KBM-7 (cell line): ENCODE data around the gene AHI1.
"Not testable (repeated sequence)": the region's sequence is repeated elsewhere in the genome, so short reads cannot be mapped to it uniquely, and the experiment has no call there.

Source experiments
- DNase-seq: peaks from one replicate; pipeline ENCODE4 v3.0.0-alpha.2; 2015
- in situ Hi-C: fragments of 300-500 bp; cut with MboI; formaldehyde crosslinking; loops from 2 replicates; pipeline ENCODE4 v1.14.3; 2020; ENCODE audit warnings: low sequenced_read_pairs, low pct_unique_long_range_greater_than_20kb, mixed read lengths

The AHI1 gene

DNA sequence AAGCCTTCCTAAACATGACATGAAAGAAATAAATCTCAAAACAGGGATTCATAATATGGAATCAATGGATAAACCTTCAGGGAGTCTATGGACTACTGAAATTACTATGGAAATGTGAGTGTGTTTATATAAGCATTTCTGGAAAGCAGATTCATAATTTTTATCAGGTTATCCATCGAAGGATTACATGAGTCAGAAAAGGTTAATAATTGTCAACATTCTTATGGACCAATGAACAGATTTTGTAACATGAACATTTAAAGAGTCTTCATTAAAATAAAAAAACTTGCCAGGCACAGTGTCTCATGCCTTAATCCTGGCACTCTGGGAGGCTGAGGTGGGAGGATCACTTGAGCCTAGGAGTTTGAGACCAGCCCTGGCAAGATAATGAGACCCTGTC is 84.8 kb downstream of the AHI1 start:
- DNase-seq, result no peak
- in situ Hi-C loops, result no loop called here

- DNase-seq, result no peak
- in situ Hi-C loops, result no loop called here
Measured at GRCh38 chr6:135411849-135412248, 85.7 kb downstream of the AHI1 start.

DNA sequence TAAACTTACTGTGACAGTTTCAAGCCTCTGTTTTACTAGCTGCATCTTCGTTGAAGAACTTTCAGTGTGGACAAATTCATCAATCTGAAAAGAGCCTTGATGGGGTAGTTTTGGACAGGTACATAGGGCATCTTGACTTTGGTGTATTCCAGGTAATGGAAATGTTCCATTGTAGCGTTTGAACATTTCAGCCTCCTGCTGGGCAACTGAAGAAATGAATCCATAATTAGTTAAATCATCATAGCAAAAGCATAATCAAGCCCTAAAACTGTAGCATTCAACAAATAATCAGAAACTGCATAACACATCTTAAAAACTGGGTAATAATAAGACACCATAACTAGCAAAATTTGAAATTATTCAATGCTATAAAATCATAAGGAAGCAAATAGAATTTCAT is 86.2 kb downstream of the AHI1 start:
- DNase-seq, result no peak
- in situ Hi-C loops, result no loop called here

- in situ Hi-C loops, result no loop called here
Measured at GRCh38 chr6:135410856-135411255, 86.7 kb downstream of the AHI1 start.

DNA sequence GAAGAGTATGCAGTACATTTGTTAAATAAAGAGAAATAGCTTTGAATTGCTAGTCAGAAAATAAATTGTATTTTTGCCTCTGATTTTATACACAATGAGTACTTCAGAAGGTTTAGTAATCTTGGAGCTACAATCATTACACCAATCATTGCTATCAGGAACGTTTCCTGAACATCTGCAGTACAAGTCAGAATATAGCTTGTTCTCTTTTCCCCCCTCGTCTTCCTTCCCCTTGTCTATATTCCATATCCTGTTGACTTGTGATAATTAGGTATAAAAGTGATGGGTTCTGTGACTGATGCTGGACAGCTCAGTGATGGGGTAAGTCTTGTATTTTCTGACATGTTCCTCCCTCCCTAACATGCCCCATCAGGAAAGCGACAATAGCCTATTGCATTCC is 94.0 kb downstream of the AHI1 start:
- DNase-seq, result peak; percentile 66
- in situ Hi-C loops, result no loop called here

More at GRCh38 chr6:135410856-135411255, 86.7 kb downstream of the AHI1 start:
- DNase-seq, result no peak

DNA sequence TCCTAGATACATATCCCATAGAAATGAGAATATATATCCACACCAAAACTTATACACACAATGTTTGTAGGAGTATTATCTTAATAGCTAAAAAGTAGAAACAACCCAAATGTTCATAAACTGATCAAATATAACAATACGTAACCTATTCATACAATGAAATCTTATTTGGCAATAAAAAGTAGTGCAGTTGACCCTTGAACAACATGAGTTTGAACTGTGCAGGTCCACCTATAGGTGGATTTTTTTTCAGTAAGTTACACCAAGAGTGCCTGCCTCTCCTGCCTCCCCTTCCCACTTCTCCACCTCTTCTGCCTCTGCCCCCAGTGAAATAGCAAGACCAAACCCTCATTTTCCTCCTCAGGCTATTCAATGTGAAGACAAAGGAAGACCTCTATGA is 95.2 kb downstream of the AHI1 start:
- in situ Hi-C loops, result no loop called here
- no peak for DNase-seq

DNA sequence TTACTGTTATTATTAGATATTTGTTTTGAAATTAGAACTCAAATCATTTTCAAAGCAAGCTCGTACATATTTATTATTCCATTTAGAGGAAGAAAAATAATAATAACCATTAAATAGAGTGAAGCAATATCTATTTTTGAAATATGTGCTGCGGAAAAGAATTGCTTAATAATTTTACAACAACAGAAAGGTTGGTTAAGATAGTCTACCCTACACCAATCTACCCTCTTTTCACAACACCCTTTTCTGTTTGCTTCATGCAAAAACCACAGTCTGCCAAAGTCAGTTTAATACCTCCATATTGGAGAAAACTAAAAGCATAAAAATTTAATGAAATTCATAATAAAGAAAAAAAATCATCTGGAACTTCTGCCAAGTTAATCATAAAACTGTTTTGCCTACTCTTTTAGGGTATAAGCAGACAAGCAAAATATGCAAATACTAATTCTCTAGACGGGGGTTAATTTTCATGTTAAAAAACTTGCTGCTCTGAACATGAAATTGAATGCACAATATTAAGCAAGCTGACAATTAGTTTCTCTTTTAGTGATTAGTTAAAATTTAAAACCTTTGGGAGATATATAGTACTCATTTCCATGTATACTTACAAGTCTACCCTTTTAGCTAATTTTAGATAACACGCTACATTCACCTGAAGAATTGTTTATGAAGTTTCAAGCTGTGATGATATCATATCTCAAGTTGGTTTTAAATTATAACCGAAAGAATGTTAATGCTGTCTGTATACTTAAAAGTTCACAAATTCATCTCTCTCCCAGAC is 100.2 kb downstream of the AHI1 start:
- in situ Hi-C loops, result no loop called here
- no peak for DNase-seq

- no peak for DNase-seq
- in situ Hi-C loops, result no loop called here
Measured at GRCh38 chr6:135395136-135395535, 102.4 kb downstream of the AHI1 start.

- DNase-seq, result no peak
- in situ Hi-C loops, result no loop called here
Measured at GRCh38 chr6:135393289-135393688, 104.3 kb downstream of the AHI1 start.

GRCh38 chr6:135390458-135390857 is 107.1 kb downstream of the AHI1 start:
- in situ Hi-C loops, result no loop called here
- no peak for DNase-seq

DNA sequence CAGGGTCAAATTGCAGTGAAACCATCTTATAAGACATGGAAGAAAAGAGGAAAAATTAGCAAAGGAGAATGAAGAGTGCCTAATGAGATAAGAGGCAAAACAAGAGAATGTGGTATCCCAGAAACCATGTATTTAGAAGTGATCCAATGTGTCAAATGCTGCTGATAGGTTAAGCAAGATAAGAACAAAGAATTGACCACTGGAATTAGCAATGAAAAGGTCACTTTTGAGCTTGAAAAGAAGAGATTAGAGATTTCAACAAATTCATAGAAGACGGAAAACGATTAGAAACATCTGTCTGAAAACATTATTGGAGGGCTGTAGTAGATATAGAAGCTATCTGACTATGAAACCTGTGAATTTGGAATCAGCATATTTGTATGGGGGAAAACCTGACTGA is 112.2 kb downstream of the AHI1 start:
- no peak for DNase-seq
- in situ Hi-C loops, result no loop called here

DNA sequence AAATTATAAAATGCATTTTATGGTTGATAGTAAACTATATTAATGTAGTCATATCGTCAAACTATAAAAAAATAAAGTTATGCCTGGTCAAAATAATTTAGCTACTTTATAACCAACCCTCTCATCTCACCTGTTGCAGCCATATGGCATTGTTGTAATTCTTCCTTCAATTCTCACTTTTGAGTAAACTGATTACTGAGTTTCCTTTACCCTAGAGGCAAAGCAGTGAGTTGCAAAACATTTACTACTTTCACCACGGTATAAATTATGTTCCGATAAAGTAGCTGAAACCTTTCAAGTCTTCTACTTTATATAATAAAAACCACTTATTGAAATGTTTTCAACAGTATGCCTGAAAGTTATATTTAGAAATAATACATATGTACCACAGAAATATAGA is 113.8 kb downstream of the AHI1 start:
- no peak for DNase-seq
- in situ Hi-C loops, result no loop called here

GRCh38 chr6:135383301-135383700 is 114.2 kb downstream of the AHI1 start:
- DNase-seq, result no peak
- in situ Hi-C loops, result no loop called here

DNA sequence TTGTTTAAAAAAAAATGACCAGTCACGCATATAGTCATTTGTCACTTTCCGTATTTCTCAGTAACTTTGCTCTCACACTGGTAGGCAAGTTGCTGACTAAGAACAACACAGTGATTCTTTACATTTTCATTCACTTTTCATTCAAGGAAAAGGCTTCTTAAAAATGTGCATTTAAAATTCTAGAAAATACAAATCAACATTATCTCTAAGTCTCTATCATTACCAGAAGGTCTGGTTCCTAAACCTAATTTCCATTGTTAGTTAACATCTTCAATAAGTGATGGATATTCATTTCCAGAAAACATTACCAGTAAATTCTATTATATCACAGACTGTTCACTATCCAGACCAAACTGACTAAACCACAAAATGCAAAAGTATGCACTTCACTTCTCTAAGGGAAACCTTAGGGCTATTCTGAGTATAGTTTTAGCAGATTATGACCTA is 115.3 kb downstream of the AHI1 start:
- in situ Hi-C loops, result no loop called here
- DNase-seq, result no peak

GRCh38 chr6:135380793-135381192 is 116.7 kb downstream of the AHI1 start:
- DNase-seq, result no peak
- in situ Hi-C loops, result no loop called here

GRCh38 chr6:135379647-135380046 is 117.9 kb downstream of the AHI1 start:
- in situ Hi-C loops, result no loop called here
- DNase-seq, result no peak

GRCh38 chr6:135372758-135373157 is 124.8 kb downstream of the AHI1 start:
- no peak for DNase-seq
- in situ Hi-C loops, result no loop called here

DNA sequence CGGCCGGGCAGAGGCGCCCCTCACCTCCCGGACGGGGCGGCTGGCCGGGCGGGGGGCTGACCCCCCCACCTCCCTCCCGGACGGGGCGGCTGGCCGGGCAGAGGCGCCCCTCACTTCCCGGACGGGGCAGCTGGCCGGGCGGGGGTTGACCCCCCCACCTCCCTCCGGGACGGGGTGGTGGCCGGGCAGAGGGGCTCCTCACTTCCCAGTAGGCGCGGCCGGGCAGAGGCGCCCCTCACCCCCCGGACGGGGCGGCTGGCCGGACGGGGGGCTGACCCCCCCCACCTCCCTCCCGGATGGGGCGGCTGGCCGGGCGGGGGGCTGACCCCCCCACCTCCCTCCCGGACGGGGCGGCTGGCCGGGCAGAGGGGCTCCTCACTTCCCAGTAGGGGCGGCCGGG is 133.9 kb downstream of the AHI1 start:
- in situ Hi-C loops, DNase-seq: not testable (repeated sequence)

DNA sequence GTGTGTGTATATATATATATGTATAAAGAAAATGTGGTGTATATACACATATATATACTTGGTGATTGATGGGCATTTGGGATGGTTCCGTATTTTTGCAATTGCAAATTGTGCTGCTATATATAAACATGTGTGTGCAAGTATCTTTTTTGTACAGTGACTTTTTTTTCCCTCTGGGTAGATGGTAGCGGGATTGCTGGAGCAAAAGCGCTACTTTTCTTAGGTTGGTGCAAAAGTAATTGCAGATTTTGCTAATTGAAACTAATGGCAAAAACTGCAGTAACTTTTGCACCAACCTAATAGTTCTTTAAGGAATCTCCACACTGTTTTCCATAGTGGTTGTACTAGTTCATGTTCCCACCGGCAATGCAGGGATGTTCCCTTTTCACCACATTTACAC is 135.4 kb downstream of the AHI1 start:
- in situ Hi-C loops, result no loop called here
- no peak for DNase-seq

DNA sequence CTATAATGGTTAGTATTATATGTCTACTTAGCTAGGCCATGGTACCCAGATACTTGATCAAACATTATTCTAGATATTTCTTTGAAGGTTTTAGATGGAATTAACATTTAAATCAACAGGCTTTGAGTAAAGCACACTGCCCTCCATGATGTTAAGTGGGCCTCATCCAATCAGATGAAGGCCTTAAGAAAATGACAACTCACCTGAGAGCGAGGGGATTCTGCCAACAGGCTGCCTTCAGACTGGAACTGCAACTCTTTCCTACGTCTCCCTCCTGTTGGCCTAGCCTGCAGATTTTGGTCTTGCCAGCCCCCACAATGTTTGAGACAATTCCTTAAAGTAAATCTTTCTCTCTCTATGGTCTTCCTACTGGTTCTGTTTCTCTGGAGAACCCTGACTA is 137.3 kb downstream of the AHI1 start:
- in situ Hi-C loops, result no loop called here
- DNase-seq, result no peak

DNA sequence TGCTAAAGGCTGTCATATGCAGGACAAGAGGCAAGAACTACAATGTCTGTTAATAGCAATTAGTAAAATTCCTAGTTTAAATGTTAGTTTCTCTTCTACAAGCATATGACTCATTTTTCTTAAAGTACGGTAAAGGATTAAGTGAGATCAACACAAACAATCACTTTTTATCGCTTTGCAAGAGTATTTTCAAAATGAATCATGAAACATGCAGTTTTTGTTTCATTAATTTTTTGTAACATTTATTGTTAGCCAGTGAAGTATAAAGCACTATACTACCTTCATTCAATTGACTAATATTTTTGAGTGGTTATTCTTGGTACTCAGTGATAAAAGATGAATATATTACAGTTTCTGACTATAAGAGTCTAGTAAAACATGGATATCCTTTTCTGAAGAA is 138.6 kb downstream of the AHI1 start:
- in situ Hi-C loops, result no loop called here
- no peak for DNase-seq
